A549 (cell line): ENCODE measurements around the gene ZNF587. TPM values are rescaled to one million over a fixed set of nuclear protein-coding genes. Genes with fewer than 3 reads are reported as not detected.
"Not testable (repeated sequence)": the region's sequence is repeated elsewhere in the genome, so short reads cannot be mapped to it uniquely, and the experiment has no call there.

Source experiments
- ATAC-seq, 2 experiments: fragments of 200-7000 bp in 1 of 2; fragments of >200 bp in 1 of 2; cut with Nextera tagmentation in 1 of 2; cut with Tn5 transposase in 1 of 2; 3 replicates each; pipeline versions ENCODE4 v1.8.0 to v1.9.1; 2018 to 2020; ENCODE audit warnings: mild to moderate bottlenecking in 1 of 2, moderate library complexity in 1 of 2
- CTCF ChIA-PET: fragments of 300-600 bp; sonication (Branson Sonifier 250); formaldehyde crosslinking; extraction: SDS; loops from one replicate; lab custom pipeline; 2021; ENCODE audit warnings: antibody characterized with exemption, inconsistent platforms; lab: Yijun Ruan, JAX
- POLR2A ChIA-PET: fragments of 350-600 bp; formaldehyde crosslinking; extraction: SDS; loops from one replicate; lab custom pipeline; 2021; ENCODE audit warnings: antibody characterized with exemption, inconsistent platforms; lab: Yijun Ruan, JAX
- DNase-seq, 2 experiments: peaks; one replicate each; pipeline versions ENCODE4 v3.0.0 to v3.0.0-alpha.2; 2011 to 2016; ENCODE audit warnings: low read depth in 1 of 2, low spot score in 1 of 2
- FAIRE-seq: peaks from 2 replicates; lab custom pipeline; 2011; peaks lifted over from hg19 to GRCh38; lab: Jason Lieb, UNC
- H3K27ac ChIP-seq, 2 experiments: fragments of >200 bp; sonication (Bioruptor Twin); formaldehyde crosslinking; 3 replicates each; pipeline ENCODE4 v1.5.1; 2016 to 2017
- H3K4me1 ChIP-seq: fragments of >200 bp; sonication (Bioruptor Twin); formaldehyde crosslinking; 3 replicates; pipeline ENCODE4 v1.6.1; 2016
- H3K4me2 ChIP-seq: fragments of >200 bp; sonication (Bioruptor Twin); formaldehyde crosslinking; 3 replicates; pipeline ENCODE4 v1.6.1; 2016
- H3K4me3 ChIP-seq: fragments of >200 bp; sonication (Bioruptor Twin); formaldehyde crosslinking; 3 replicates; pipeline ENCODE4 v1.5.1; 2016
- H3K9me3 ChIP-seq: fragments of >200 bp; sonication (Bioruptor Twin); formaldehyde crosslinking; 3 replicates; pipeline ENCODE4 v1.6.1; 2016
- CBX2 ChIP-seq: fragments of 200-600 bp; sonication (generic); IDR thresholded peaks from 2 replicates; pipeline ENCODE4 v1.6.1; 2016; ENCODE audit warnings: low read depth, mild to moderate bottlenecking, borderline replicate concordance
- CHD4 ChIP-seq: fragments of 200-600 bp; sonication (generic); IDR thresholded peaks from 2 replicates; pipeline ENCODE4 v1.6.1; 2016; ENCODE audit warnings: antibody characterized with exemption, mild to moderate bottlenecking, borderline replicate concordance
- CTCF ChIP-seq: fragments of >200 bp; sonication (Bioruptor Twin); formaldehyde crosslinking; IDR thresholded peaks from 3 replicates; pipeline ENCODE4 v1.5.1; 2016
- EHMT2 ChIP-seq: fragments of 200-600 bp; sonication (generic); IDR thresholded peaks from 2 replicates; pipeline ENCODE4 v1.6.1; 2016; ENCODE audit warnings: antibody characterized with exemption, low read depth, mild to moderate bottlenecking, moderate library complexity
- EP300 ChIP-seq, 2 experiments: fragments of >200 bp; sonication (Bioruptor Twin); formaldehyde crosslinking; IDR thresholded peaks; 2 replicates in 1 of 2; 3 replicates in 1 of 2; pipeline ENCODE4 v1.6.1; 2016 to 2017
- FOSL2 ChIP-seq, 2 experiments: fragments of 450-650 bp in 1 of 2; fragments of >200 bp in 1 of 2; sonication (Bioruptor Twin) in 1 of 2; formaldehyde crosslinking; IDR thresholded peaks; 2 replicates each; pipeline versions ENCODE4 v1.5.0 to v1.6.1; 2016 to 2020; ENCODE audit warnings: mild to moderate bottlenecking in 1 of 2, moderate library complexity in 1 of 2
- FOXS1 ChIP-seq: fragments of 250-450 bp; sonication (Bioruptor Pico); IDR thresholded peaks from 2 replicates; pipeline ENCODE4 v1.5.0; 2020; ENCODE audit warnings: mild to moderate bottlenecking, moderate library complexity
- GATA3 ChIP-seq: IDR thresholded peaks from 2 replicates; pipeline ENCODE4 v1.6.1; 2012; ENCODE audit warnings: borderline replicate concordance
- JUNB ChIP-seq: fragments of >200 bp; sonication (Bioruptor Twin); formaldehyde crosslinking; IDR thresholded peaks from 2 replicates; pipeline ENCODE4 v1.6.1; 2016
- KDM5A ChIP-seq: fragments of 200-600 bp; sonication (generic); IDR thresholded peaks from 2 replicates; pipeline ENCODE4 v1.6.1; 2016; ENCODE audit warnings: antibody characterized with exemption, mild to moderate bottlenecking
- REST ChIP-seq: fragments of 200-600 bp; sonication (generic); IDR thresholded peaks from 2 replicates; pipeline ENCODE4 v1.6.1; 2016; ENCODE audit warnings: antibody characterized with exemption, mild to moderate bottlenecking, moderate library complexity
- RNF2 ChIP-seq: fragments of 200-600 bp; sonication (generic); IDR thresholded peaks from 2 replicates; pipeline ENCODE4 v1.6.1; 2016; ENCODE audit warnings: low read depth, mild to moderate bottlenecking, antibody characterized with exemption, moderate library complexity, borderline replicate concordance
- TFCP2L1 ChIP-seq: fragments of 250-450 bp; sonication (Bioruptor Pico); IDR thresholded peaks from 2 replicates; pipeline ENCODE4 v1.5.0; 2021; ENCODE audit warnings: mild to moderate bottlenecking
- WGBS: methylation state at CpG from one replicate; pipeline ENCODE4 v1.1.6; 2017; ENCODE audit errors: missing lambda C conversion rate; 5-methylcytosine and 5-hydroxymethylcytosine counted together
- polyA plus RNA-seq, 4 experiments: library from polyadenylated mRNA; depleted of rRNA in 3 of 4; stranded (reverse); fragments of >200 nt; fragmentation: RNase III in 1 of 4; extraction: RNeasy Plus Mini Kit Qiagen cat#74134 plus additional on column Dnase treatment in 1 of 4; gene quantifications; 2 replicates in 3 of 4; 3 replicates in 1 of 4; pipeline ENCODE4 v1.2.3, GENCODE V29; 2011 to 2017
- TF ChIP-seq, protein P1 (sequence below): fragments of >200 bp; sonication (Bioruptor Twin); formaldehyde crosslinking; IDR thresholded peaks from 2 replicates; pipeline ENCODE4 v1.6.1; 2016
- TF ChIP-seq, protein P2 (sequence below): fragments of 150-350 bp; IDR thresholded peaks from 2 replicates; pipeline ENCODE4 v1.6.1; 2014; ENCODE audit warnings: low read depth, mild to moderate bottlenecking, low read length
- TF ChIP-seq, protein P3 (sequence below): IDR thresholded peaks from 2 replicates; pipeline ENCODE4 v1.6.1; 2012; ENCODE audit warnings: low read depth, borderline replicate concordance

Gene ZNF587
- polyA plus RNA-seq, 2 of the 4 experiments (the other 2 are of a cell fraction), result 10.7 to 12.1 TPM

- peak in 1 of 2 experiments; percentile 45 for DNase-seq
- CTCF ChIA-PET, result interaction anchor here (0.7 to 1.0 kb wide), 2 partner anchors 12 to 158 kb away, joined by 3 read pairs; no protein-coding TSS in a partner anchor
- POLR2A ChIA-PET, result no interaction called here
- no peak within 1 kb of the TSS for H3K4me3 ChIP-seq
- WGBS, result 87% methylated on average over 22 of the region's 22 CpGs
- peak; percentile 11; the same call in 1 of the 3 replicates for TF ChIP-seq CTCF
- no peak for TF ChIP-seq EP300 (IDR thresholded peaks at IDR 0.05)
- no peaks in the 10 kb centered on the region for H3K4me1 ChIP-seq
- no peak for FAIRE-seq
- ATAC-seq, result peak; percentile 47 to 73; a peak in 4 of 6 replicates
- no peak within 1 kb of the TSS for H3K27ac ChIP-seq
- H3K4me2 ChIP-seq, result no peak within 1 kb of the TSS
- peaks cover 54% of the 10 kb centered on the region for H3K9me3 ChIP-seq
Measured at GRCh38 chr19:57830071-57830602, 19.5 kb upstream of the ZNF587 start, which contains the start of gene ZNF587B. Gene ZNF587B, plus strand, starts transcription at chr19:57830299. Its CDS starts 230 bp downstream, at chr19:57830529.

DNA sequence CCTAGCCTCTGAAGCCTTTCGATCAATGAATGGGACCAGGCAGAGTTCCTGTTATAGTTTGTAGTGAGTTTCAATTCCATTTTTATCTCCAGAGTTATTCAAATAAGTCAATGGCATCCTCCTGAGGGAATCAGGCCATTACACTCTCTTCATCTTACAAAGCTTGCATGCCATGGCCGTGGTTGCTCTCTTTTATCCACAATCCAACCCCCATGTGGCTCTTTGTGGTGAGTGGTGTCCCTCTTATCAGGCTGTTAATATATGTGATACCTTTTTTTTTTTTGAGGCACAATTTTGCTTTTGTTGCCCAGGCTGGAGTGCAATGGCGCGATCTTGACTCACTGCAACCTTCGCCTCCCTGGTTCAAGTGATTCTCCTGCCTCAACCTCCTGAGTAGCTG is 12.7 kb upstream of the ZNF587 start:
- ATAC-seq, DNase-seq, H3K27ac ChIP-seq, POLR2A ChIA-PET, H3K4me2 ChIP-seq, H3K4me3 ChIP-seq, FAIRE-seq, H3K4me1 ChIP-seq: not testable (repeated sequence)
- 97% methylated on average over 5 of the region's 5 CpGs for WGBS
- CTCF ChIA-PET, result interaction anchor here (0.7 kb wide), 1 partner anchor 12 kb away, joined by 4 read pairs; no protein-coding TSS in a partner anchor
- peaks cover 37% of the 10 kb centered on the region for H3K9me3 ChIP-seq

DNA sequence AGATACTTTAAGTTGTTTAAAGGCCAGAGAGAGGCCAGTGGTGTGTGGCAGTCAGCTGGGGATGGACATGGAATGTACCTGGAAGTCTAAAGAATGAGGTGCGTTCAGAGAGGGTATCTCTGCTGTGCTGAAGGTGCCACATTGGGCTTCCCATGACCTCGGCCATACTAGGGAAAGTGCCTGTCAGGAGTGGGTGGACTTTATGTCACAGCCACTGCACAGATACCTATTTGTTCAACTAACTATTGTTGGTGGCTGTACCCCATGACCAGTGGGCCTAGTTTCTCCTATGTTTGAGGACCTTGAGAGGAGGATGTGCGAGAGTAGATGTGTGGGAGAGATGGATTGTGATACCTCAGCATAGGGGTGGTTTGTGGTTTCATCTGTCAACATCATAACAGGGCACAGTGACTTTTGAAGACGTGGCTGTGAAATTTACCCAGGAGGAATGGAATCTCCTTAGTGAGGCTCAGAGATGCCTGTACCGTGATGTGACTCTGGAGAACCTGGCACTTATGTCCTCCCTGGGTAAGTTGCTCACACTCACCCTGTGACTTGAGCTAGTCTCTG is 11.0 kb upstream of the ZNF587 start:
- 94% methylated on average over 5 of the region's 5 CpGs for WGBS
- not testable (repeated sequence) for FAIRE-seq

DNA sequence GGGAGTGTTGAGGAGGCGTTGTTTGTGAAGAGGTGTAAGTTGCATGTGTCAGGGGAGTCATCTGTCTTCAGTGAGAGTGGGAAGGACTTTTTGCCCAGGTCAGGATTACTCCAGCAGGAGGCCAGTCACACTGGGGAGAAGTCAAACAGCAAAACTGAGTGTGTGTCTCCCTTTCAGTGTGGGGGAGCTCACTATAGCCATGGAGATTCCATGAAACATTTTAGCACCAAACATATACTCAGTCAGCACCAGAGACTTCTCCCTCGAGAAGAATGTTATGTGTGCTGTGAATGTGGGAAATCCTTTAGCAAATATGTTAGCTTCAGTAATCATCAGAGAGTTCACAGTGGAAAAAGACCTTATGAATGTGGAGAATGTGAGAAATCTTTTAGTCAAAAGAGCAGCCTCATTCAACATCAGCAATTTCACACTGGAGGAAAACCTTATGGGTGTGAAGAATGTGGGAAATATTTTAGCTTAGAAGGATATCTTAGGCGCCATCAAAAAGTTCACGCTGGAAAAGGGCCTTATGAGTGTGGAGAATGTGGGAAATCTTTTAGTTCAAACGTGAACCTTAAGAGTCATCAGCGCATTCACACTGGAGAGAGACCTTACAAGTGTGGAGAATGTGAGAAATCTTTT is 8.4 kb upstream of the ZNF587 start:
- DNase-seq, result no peak
- Histone ChIP-seq H3K4me1 (no peaks in the 10 kb centered on the region), H3K27ac (no peak overlapping the region), H3K4me3 (no peak overlapping the region), H3K4me2 (no peak overlapping the region), H3K9me3 (peaks cover 57% of the 10 kb centered on the region)
- WGBS, result 92% methylated on average over 6 of the region's 6 CpGs
- no peak for FAIRE-seq
- no peak for ATAC-seq
- CTCF ChIA-PET, result no interaction called here
- TF ChIP-seq FOXS1, result no peak
- no peak for TF ChIP-seq RNF2
- no peak for TF ChIP-seq FOSL2 (IDR thresholded peaks at IDR 0.05)
- TF ChIP-seq FOSL2 (CRISPR knock-in tag; IDR thresholded peaks at IDR 0.05), result no peak
- TF ChIP-seq CHD4, result no peak
- TF ChIP-seq KDM5A, result no peak
- TF ChIP-seq, protein P1, sequence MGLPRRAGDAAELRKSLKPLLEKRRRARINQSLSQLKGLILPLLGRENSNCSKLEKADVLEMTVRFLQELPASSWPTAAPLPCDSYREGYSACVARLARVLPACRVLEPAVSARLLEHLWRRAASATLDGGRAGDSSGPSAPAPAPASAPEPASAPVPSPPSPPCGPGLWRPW, result no peak
- TF ChIP-seq, protein P2, sequence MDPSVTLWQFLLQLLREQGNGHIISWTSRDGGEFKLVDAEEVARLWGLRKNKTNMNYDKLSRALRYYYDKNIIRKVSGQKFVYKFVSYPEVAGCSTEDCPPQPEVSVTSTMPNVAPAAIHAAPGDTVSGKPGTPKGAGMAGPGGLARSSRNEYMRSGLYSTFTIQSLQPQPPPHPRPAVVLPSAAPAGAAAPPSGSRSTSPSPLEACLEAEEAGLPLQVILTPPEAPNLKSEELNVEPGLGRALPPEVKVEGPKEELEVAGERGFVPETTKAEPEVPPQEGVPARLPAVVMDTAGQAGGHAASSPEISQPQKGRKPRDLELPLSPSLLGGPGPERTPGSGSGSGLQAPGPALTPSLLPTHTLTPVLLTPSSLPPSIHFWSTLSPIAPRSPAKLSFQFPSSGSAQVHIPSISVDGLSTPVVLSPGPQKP, result no peak
- TF ChIP-seq TFCP2L1, result no peak
- no peak for TF ChIP-seq EHMT2
- TF ChIP-seq JUNB, result no peak
- TF ChIP-seq CBX2, result no peak
- TF ChIP-seq, protein P3, sequence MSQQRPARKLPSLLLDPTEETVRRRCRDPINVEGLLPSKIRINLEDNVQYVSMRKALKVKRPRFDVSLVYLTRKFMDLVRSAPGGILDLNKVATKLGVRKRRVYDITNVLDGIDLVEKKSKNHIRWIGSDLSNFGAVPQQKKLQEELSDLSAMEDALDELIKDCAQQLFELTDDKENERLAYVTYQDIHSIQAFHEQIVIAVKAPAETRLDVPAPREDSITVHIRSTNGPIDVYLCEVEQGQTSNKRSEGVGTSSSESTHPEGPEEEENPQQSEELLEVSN, result no peak
- no peak for TF ChIP-seq REST
- TF ChIP-seq GATA3, result no peak
- TF ChIP-seq, all 56 proteins: peak for 0
- POLR2A ChIA-PET, result no interaction called here

More for the DNA sequence above, 11.0 kb upstream of the ZNF587 start:
- ATAC-seq, H3K27ac ChIP-seq, H3K4me3 ChIP-seq, H3K4me1 ChIP-seq, CTCF ChIA-PET, POLR2A ChIA-PET, H3K4me2 ChIP-seq, DNase-seq: not testable (repeated sequence)
- peaks cover 48% of the 10 kb centered on the region for H3K9me3 ChIP-seq

DNA sequence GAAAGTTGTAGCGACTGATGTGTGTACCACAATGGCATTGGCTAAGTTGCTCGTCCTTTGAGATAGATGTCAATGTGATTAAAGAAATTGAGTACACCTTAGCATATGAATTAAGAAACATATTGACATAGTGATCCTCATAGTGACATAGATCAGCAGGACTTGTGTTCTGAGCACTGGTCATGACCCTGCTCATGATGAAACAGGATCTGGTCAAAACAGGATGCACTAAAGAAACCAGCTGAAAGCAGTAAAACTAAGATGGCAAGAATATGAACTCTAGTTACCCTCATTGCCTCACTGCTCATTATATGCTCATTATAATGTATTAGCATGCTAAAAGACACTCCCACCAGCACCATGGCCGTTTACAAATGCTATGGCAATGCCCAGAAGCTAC is 2.5 kb upstream of the ZNF587 start:
- H3K9me3 ChIP-seq, result peaks cover 35% of the 10 kb centered on the region
- POLR2A ChIA-PET, DNase-seq, H3K27ac ChIP-seq, H3K4me2 ChIP-seq, H3K4me1 ChIP-seq, FAIRE-seq, H3K4me3 ChIP-seq, ATAC-seq, CTCF ChIA-PET: not testable (repeated sequence)
- 74% methylated on average over 3 of the region's 3 CpGs for WGBS
